Hematopoietic multipotent progenitor cell treated with erythropoietin and hydrocortisone succinate and interleukin-3 and kit ligand, for 15 days (in vitro differentiated cells): ENCODE data around the gene EIF1B.

ENCODE experiments used
- DNase-seq: peaks from one replicate; pipeline ENCODE4 v3.0.0-alpha.2; 2015; ENCODE audit warnings: low spot score

Gene EIF1B

DNA sequence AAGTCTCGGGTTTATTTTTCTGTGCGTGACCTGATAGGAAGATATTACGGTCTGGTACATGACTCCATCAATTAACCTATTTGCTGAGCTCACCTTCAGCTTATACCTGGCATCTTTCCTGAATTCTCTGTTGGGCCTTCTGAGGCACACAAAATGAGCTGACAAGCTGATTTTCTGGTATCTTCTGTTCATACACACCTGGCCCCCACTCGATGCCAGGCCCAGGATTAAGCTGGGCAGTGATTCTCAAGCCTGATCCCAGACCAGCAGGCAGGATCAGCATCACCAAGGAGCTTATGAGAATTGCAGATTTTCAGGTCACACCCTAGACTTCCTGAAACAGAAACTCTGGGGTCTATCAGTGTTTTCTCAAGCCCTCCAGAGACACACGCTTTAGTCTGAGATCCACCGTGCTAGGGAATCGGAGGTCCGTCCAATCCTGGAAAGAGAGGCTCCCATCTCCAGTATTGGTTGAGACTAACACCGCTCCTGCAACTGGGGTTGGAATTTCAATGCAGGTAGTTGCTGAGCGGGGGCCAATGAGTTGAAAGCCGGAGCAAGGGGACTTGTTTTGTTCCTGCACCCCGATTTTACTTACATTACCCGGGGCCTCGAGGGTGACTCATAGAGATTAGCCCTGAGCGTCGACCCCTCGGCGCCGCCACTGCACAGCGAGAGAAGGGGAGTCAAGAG lies 636 bp upstream of the EIF1B start:
- DNase-seq: peak; percentile 13

DNA sequence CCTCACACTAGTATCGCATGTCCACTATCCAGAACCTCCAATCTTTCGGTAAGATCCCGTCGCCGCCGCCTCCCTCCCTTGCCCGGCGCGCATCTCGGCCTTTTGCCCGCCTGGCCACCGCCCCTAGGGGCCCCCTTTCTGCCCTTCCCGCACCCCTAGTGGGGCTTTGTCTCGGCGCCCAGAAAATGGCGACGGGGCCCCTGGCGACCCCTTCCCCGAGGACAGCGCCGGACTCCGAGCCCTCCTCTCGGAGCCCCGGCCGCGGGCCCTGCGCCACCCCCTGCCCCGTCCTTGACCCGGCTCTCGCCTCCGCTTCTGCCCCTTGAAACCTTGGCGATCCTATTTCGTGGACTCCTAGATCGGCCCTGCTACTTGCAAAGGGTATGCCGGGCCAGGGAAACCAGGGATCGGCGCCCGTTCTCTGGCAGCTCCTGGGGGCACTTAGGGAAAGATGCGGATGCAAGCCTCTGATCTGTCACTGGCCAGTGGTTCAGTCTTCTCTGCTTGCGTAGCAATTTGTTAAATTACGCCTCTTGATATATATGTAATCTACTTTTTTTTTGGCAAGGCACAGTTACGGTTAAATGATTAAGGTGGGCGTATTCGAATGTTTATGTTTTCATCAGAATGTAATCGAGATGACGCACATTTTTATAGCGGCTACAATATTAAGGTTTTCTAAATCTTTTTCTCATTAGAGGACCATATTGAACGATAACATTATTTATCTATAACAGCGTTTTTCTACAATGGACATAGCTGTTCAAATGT lies 603 bp downstream of the EIF1B start:
- peak; percentile 68 for DNase-seq

DNA sequence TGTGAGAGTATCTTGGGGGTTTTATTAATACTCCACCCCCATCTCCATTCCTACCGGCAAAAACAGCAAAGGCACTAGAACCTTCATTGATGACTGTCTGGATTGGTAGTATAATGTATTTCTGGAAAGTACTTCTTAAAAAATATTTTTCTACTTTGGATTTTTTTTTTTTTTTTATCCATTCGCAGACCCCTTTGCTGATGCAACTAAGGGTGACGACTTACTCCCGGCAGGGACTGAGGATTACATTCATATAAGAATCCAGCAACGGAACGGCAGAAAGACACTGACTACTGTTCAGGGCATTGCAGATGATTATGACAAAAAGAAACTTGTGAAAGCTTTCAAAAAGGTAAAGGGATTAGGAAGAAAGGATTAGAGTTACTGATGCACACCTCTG lies 1.2 kb downstream of the EIF1B start:
- DNase-seq: peak; percentile 35

DNA sequence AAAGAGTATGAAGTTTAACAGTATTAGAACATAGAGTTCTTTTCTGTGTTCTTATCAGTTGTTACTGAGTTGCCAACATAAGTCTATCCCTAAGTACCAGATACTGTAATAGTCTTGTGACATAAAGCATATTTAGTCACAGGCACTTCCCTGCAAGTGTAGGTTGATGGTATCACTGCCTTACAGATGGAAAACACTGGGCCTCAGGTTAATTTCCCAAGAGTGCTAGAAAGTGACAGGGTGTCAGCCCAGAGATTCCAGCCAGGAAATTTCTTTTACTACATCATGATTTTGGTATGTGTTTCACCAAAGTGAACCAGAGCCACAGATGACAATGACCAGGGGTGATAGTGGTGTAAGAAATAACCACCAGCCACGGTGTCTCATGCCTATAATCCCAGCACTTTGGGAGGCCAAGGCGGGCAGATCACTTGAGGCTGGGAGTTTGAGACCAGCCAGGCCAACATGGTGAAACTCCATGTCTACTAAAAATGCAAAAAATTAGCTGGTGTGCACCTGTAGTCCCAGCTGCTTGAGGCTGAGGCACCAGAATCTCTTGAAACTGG lies 3.2 kb downstream of the EIF1B start:
- peak; percentile 32 for DNase-seq

DNA sequence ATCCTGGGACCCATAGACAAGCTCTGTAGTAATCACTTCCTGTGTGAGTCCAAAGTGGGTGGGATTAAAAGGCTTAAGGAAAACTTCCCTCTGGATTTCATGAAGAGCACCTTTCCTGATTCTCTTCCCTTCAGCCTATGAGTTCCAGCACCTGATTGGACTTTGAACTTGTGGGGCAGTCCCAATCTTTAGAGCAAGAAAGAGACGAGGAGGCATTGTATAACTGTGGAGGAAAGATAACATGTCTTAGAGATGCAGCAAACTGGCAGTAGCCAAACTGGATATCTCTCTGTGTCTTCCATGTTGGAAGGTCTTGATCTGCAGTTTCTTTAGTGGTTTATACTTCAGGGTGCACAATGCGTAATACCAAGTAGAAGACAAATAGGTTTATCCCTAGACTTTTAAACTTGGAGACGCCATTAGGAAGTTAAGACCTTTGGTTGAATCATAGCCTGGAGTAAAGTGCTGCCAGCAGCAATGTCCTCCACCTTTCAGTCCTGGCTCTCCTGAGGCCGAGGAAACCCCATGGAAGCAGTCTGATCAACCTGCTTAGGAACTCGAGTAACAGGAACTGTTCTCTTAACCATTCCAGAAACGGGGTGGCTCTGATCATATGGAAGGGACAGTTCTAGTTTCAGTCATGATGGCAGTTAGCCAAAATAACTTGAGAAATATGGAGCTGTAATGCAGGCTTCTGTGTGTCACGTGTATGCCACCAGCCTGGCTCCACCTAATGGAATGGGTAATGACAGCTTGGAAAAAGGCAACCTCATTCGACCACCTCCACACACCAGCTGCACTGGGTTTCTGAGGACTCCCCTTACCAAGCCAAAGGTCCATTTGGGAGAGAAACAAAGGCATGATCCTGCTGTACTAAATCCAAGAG lies 4.7 kb downstream of the EIF1B start:
- peak; percentile 64 for DNase-seq

DNA sequence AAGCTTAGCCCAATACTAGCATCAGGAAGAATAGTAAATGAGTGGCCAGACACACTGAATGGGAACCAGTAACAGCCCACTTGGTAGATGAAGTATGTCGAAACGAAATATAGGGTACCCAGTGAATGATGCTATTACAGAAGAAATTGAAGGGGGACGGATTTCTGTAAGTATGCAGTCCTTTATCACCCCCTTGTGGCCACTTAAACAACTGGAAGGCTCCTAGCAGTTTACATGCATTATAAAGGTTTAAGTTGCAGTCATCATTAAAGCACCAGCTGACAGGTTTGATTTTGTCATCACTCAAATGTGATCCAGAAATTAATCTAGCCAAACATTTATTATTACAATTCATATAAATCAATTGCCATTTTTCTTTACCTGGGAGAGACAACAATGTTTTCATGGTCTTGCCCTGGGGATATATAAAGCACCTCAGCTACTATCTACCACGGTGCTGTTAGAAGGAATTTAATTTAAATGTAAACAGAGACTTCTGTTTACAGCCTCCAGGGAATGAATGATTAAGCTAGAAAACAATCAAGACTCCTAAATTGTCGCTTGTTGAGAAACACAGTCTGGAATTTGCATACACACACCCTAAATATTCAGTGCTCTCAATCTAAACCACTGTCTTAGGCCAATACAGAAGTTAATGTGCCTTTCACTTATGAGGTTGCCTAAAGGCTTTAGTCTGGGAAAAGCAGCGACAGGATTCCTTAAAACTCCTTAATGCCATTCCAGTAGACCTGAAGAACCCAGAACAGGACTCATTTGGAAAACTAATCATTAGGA lies 7.8 kb downstream of the EIF1B start:
- DNase-seq: peak; percentile 78

DNA sequence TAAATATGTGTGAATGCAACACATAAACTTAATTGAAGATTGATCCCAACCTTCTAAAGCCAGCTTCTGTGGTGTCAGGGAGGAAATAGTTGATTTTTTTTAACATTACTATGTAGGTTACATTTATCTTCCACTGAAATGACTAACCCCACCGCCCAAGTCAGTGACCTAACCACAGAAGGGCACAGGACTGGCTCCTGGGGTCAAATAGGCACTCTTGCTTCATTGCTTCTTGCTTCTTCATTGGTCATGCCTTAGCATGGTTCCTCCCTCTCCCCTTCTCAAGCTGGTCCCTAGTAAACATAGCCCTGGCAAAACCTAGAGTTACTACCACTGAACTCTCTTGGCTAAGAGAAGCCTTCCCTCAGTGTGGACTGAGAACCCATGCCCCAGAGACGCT lies 12.3 kb downstream of the EIF1B start:
- DNase-seq: no peak

DNA sequence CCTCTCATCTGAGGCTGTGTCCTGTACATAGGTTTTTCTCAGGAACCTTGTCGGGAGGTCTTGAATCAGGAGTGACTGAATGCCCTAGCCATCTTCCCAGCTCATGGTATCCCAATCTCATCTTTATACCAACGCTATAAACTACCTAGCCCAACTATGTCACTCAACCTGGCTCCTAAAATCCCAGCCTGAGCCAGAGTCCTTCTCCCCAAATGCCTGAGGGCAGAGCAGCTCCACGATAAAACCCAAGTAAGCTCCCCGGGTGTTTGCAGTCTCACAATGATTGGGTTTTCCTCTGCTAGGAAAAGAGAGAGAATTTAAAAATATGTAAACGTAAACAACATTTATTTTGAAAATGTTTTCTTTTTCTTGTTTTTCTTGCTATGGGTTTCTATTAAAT lies 14.4 kb downstream of the EIF1B start:
- DNase-seq: no peak

DNA sequence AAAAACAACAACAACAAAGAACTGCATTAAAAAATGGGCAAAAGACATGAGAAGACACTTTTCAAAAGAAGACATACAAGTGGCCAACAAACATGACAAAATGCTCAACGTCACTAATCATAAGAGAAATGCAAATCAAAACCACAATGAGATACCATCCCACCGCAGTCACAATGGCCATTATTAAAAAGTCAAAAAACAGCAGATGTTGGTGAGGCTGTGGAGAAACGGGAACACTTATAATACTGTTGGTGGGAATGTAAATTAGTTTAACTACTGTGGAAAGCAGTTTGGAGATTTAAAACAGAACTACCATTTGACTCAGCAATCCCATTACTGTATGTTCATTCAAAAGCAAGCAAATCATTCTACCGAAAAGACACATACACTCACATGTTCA lies 15.1 kb downstream of the EIF1B start:
- DNase-seq: no peak

DNA sequence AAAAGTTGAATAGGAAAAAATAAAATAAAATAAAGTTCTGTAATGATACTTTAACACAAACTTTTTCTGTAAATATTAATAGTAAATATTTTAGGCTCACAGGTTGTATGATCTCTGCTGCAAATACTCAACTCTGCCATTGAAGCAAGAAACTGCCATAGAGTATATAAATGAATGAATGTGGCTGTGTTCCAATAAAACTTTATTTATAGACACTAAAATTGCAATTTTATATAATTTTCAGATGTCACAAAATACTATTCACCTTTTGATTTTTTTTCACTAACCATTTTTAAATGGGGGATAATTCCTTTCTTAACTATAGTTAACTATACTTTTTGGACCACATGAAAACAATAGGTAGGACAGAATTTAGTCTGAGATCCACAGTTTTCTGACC lies 16.0 kb downstream of the EIF1B start:
- no peak for DNase-seq

DNA sequence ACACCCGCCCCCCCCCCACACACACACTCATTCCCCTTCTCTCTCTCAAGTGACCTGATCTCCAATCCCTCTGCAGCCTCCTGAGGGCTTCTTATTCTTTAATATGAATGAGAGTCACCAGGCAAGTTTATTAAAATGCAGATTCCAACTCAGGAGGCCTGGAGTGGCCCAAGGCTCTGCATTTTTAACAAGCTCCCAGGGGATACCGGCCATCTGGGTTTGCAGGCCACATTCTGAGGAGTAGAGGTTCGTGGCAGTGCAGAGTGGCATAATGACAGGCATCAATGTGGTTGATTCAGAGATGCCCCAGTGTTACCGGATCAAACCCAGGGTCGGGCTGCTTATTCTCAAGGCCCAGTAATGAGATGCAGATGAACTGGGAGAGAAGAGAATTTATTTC lies 18.9 kb downstream of the EIF1B start:
- DNase-seq: no peak

DNA sequence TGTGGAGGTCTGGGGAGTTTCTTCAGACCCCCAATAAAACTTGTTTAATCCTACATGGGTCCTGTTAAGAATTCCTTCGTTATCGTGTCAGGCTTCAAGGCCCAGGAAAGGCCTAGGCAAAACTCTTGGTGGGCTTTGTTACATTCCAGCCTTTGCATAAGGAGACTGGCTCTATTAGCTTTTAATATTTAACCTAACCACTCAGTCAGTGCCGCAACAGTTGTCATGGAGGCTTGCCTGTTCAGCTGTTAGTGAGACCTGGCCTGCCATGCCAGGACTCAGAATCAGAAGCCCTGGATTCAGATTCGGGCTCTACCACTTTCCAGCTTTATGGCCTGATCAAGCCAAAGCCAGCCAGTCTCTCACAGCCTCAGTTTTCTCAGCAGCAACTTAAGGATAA lies 19.6 kb downstream of the EIF1B start:
- no peak for DNase-seq

DNA sequence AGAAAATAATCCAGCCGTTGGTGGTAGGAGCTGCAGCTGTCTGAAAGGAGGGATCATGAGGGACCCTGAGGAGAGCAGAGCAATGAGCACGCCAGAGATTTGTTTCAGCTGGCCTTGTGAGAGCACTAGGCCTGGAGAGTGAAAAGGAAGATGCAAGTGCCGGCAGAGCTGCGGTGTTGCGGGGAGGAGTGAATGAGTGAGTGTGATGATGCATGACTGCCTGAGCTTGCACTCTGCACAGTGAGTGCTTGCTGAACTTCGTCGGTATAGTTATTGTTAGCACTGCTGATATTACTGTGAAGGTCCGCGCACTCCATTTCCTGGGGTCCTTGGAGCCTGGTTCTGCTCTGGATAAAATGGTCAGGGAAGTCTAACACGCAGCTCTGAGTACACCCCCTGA lies 23.2 kb downstream of the EIF1B start:
- no peak for DNase-seq

DNA sequence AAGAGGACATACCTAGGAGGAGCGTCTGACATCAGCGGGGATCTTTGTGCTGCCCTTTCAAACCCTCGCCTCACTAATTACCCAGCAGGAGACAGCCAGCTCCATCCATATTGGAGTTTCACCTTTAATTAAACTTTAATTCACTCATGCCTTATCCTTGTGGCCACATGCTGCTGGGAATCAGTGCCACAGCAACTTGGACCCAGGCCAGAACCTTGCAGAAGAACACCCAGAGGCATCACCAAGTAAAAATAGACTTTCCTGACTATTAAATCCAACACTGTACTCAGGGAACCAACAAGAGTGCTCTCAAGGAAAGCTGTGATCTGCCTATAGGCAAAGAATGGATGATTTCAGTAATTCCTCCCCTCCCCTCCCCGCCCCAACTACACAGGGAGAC lies 23.9 kb downstream of the EIF1B start:
- no peak for DNase-seq

DNA sequence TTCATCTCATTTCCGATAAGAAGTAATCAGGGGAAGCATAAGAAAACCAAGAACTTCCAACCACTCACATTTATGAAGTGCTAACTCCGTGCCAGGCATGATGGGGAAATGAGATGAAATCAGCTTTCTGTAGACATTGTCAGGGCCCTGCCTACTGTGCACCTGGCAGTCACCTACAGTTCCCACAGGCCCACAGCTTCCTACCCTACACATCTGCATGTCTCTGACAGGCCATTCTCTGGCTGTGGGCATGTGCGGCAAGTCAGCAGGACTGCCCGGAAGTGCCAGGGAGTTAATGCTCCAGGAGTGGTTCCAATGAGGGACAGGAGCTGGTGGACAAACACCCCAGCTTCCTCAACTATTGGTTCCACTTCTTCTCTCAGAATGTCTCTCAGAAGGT lies 24.3 kb downstream of the EIF1B start:
- DNase-seq: no peak

DNA sequence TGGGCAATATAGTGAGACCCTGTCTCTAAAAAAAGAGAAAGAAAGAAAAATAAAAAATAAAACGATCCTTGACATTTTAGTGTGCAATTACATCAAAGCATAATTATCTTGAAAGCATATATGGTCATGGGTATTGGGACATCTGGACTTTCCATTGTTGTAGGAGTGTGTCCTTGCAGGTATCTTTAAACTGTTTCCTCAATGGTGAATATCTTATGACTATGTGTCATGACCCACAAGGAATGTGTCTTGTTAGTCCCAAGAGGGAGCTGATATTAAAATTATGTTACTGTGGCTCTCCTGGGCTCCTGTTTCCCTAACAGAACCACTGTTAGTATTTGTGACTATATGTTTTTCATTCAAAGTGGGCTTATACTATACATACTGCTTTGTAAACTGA lies 26.6 kb downstream of the EIF1B start:
- no peak for DNase-seq

DNA sequence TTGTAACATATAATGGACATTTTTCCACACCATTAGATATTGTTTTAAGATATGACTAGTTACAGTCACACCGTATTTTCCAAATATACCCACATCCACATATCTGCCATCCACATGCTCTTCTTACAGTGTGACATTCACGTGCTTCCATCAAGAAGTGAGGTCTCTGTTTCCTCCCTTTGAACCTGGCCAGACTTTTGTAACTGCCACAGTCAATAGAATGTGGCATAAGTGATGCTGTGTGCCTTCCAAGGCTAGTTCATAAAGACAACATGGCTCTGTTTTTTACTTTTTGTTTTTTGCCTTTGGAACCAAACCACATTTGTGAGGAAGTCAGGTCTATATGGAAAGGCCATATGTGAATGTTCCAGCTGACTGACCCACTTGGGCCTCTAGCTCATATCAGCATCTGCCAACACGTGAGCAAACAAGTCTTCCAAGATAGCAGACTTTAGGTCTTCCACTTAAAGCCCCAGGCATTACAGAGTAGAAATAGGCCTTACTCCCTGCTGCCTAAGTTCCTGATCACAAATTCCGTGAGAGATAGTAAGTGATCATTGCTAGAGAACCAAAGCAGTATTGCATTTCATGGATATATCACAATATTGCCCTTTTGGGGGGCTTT lies 27.1 kb downstream of the EIF1B start:
- DNase-seq: no peak

DNA sequence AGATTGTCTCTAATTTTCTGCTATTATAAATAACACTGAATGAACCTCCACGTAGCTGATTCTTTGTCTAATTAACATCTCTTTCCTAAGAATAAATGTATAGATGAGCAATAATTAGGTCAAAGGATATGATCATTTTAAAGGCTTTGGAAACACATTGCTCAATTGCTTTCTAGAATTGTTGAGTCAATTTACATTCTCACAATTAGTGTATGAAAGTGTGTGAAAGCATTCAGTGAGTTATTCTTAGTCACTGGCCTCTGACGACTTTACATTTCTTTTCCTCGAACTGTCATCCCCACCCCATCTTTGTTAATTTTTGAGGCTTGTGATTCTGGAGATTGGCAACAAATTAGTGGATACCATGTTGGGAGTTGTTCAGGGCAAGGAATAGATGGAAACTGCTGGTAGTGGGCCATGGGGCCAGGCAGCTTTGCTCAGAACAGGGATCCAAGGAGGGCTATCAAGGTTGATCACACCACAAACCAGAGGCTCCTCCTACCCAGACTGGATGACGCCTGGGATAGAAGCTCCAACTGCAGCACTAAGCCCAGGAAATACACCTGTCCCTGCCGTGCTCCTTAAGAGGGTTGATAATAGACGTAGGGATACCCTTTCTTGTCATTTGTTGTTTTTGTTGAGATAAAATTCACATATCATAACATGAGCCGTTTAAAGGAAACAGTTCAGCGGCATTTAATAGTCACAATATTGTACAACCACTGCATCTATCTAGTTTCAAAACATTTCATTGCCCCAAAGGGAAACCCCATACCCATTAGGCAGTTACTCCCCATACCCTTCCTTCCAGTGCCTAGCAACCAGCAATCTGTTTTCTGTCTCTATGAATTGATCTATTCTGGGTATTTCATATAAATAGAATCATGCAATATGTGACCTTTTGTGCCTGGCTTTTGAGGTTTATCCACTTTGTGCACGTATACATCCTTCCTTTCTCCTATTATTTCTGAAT lies 27.9 kb downstream of the EIF1B start:
- no peak for DNase-seq

DNA sequence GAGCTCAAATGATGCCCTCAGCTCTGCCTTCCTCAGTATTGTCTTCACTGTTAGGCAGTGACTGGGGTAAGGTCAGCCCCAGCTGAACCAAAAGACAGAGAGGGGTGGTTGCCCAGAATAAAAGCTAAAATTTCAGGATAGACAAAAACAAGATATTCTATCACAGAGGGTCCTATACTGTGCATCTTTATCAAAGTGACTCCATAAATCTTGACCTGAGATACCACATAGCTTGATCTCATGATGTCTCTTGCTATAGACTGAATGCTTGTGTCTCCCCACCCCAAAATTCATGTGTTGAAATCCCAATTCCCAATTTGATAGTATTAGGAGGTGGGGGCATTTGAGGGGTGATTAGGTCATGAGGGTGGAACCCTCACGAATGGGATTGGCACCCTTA lies 30.4 kb downstream of the EIF1B start:
- DNase-seq: no peak

DNA sequence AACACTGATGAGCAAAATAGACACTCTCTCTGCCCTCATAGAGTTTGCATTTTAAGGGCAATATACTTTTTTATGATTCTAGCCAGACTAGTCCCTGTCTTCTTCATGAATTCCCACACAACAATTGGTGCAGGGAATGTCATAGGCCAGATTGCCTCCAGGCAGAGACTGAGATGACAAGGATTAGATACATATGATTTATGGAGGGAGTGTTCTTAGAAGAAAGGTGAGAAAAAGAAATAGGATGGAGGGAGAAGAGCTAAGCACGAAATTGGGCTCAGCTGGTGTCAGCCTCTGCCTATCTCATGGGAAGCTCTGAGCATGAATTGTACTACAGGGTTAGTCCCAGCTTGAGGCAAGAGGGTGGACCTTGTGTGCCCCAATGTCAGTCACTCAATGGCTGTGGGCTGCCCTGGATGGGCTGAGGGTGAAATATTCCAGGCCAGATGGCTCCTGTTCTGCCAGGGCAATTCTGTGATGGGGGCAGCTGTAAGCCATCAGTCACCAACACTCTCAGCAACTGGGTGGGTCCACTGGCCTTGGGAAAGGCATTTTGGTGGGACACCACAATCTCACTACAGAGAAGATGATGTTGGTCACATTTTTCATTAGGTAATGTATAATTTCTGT lies 31.1 kb downstream of the EIF1B start:
- no peak for DNase-seq
